Stimulated activated CD4-positive, alpha-beta T cell treated with anti-CD3 and anti-CD28 coated beads, Interleukin-1b, Interleukin-23, amount 100 ng/mL, for 48 hours (primary cell): Measurements from ENCODE around the gene GMEB2.
A peak's percentile ranks its signal among the peaks of the same experiment; 100 is the strongest.
"Not testable (repeated sequence)": the region's sequence is repeated elsewhere in the genome, so short reads cannot be mapped to it uniquely, and the experiment has no call there.

Source experiments
- DNase-seq: peaks from one replicate; pipeline ENCODE4 v3.0.0-alpha.2; 2020

GMEB2 gene

DNA sequence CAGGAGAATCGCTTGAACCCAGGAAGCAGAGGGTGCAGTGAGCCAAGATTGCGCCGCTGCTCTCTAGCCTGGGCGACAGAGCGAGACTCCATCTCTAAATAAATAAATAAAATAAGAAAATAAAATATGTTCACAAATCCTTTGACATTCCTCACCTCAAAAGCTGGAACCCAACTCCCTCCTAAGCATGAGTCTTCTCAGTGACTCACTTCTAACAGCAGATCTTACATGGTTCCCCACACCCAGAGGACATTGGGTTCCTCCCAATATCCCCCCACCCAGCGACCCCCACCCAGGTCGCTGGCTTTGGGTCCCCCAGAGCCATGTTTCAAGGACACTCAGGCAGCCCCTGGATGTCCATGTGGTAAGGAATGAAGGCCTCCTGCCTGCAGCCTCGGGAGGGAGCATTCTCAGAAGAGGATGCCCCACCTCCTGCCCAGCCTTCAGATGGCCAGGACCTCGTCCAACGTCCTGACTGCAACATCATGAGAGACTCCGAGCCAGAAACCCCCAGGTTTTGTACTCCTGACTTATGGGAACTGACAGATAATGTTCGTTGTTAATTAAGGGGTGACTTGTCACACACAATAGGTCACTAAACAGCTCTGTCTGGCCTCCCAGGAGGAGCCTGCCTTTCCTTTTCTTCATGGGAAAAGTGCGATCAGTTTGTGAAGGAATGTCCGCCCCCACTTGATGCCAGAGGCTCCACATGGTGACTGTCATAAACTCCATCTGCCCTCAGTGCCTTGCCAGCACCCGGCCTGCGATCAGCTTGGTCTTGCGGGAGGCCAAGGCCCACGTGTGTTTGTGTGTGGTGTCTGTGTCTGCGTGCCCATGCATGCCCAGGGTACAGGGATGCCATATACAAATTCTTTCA lies 10.1 kb upstream of the GMEB2 start:
- DNase-seq = no peak

DNA sequence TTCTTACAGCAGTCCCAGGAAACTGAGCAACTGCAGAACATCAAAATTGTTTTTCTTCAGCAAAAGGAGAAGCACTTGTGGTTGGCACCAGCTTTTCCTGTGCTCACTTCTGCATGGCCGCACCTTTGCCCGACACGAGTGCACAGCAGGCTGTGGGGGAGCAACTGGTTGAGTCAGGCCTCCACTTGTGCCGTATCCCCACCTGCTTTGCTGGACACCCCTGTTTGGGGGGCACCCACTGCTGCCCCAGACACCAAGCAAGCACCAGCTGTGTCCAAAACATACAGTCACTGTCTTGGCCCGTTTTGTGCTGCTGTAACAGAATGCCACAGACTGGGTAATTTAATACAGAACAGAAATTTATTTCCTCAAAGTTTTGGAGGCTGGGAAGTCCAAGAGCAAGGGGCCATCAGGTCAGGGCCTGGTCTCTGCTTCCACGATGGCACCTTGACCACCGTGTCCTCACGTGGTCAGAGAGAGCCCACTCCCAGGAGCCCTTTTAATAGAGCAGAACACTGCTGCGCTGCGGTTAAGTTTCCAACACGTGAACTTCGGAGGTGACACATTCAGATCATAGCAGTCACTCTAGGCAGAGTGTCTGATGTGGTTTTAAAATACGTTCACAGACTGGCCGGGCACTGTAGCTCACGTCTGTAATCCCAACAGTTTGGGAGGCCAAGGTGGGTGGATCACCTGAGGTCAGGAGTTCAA lies 8.7 kb upstream of the GMEB2 start:
- peak; percentile 83 for DNase-seq

- DNase-seq = no peak
These were observed 6.8 kb upstream of the GMEB2 start for GRCh38 chr20:63633732-63634131.

GRCh38 chr20:63631426-63631825 lies 4.5 kb upstream of the GMEB2 start:
- DNase-seq = not testable (repeated sequence)

DNA sequence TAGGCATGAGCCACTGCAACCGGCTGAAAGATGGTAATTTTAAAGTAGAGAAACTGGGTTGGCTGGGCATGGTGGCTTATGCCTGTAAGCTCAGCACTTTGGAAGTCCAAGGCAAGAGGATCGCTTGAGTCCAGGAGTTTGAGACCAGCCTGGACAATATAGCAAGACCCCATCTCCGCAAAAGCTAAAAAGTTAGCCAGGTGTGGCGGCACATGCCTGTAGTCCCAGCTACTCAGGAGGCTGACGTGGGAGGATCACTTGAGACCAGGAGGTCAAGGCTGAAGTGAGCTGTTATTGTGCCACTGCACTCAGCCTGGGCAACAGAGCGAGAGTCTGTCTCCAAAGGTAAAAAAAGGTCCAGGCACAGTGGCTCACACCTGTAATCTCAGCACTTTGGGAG lies 4.1 kb upstream of the GMEB2 start:
- DNase-seq = not testable (repeated sequence)

- DNase-seq = peak; percentile 80
These were observed 1.5 kb upstream of the GMEB2 start for GRCh38 chr20:63628246-63628975.

GRCh38 chr20:63627751-63628245 lies 897 bp upstream of the GMEB2 start:
- no peak for DNase-seq

DNA sequence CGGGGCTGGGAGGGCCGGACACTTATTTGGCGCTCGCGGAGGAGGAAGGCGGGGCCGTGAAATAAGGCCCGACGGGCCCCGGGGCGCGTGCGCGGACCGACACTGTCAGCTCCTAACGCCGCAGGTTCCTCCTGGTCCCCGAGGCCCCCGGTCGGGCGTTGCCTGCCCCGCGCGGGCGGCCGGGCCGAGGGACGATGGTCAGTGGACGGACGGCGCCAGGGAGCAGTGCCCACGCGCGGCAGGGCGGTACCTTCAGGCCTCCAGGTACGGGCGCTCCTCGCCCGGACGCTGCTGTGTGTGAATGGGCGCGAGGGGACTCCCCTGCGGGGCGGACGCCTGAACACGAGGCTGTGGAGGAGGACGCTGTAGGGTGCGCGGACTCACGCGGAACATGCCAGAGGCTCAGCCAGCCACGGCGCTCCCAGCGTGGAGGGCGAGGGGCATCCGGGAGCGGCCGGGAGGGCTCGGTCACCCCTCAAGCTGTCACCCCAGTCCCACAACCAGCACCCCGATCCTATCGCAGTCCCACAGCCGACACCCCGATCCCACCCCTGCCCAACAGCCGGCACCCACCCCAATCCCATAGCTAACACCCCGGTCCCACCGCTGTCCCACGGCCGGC lies 339 bp upstream of the GMEB2 start:
- DNase-seq = peak; percentile 94

- DNase-seq = peak; percentile 33
These were observed 1.0 kb downstream of the GMEB2 start for GRCh38 chr20:63625771-63626423.

DNA sequence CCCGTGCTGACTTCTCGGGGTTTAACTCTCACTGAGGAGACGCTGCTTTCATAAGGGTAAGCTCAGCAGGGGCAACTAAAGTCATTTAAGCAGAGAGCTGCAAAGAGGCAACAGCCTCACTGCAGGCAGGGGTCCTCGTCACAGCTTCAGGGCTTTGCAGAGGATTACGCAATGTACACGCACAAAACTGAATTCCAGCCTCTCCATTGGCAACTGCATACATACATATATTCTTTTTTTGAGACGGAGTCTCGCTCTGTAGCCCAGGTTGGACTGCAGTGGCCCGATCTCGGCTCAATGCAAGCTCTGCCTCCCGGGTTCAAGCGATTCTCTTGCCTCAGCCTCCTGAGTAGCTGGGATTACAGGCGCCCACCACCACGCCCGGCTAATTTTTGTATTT lies 2.4 kb downstream of the GMEB2 start:
- DNase-seq = no peak

- DNase-seq = no peak
These were observed 4.2 kb downstream of the GMEB2 start for GRCh38 chr20:63622732-63623131.

DNA sequence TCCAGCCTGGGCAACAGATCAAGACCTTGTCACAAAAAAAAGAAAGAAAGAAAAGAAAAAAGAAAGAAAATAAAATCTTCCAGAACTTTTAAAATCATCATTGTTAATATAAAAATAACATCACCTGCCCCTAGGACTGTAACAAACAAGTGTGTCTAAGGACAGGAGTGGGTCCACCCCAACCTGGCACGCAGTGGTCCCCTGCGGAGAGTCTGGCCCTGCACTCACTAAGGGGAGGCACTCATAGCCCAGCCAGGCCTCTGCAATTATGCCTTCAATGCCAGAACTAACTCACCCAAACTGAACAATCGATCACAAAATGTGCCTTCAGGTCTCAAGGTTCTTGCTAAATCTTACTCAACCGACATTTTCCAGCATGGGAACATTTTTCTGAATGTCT lies 4.8 kb downstream of the GMEB2 start:
- DNase-seq = no peak

- DNase-seq = no peak
These were observed 5.9 kb downstream of the GMEB2 start for GRCh38 chr20:63620991-63621390.

GRCh38 chr20:63619505-63619904 lies 7.4 kb downstream of the GMEB2 start:
- DNase-seq = no peak

DNA sequence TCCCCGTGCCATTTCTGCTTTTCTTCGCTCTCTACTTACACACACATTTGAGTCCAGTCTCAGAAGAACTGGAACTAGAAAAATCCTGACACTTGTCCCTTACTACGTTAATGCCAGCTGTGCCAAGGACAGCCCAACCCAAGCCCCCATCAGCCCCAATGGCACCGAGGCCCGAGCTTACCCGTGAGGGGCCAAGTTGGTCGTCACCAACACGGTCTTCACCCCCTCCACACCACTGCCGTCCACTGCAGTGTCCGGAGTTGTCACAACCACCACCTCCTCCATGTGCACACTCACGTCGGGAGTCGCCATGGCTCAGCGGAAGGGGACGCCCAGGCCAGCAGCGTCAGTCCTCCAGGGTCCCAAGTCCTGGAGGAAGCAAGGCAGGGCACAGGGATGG lies 7.8 kb downstream of the GMEB2 start:
- no peak for DNase-seq

GRCh38 chr20:63618291-63618980 lies 8.5 kb downstream of the GMEB2 start:
- no peak for DNase-seq

DNA sequence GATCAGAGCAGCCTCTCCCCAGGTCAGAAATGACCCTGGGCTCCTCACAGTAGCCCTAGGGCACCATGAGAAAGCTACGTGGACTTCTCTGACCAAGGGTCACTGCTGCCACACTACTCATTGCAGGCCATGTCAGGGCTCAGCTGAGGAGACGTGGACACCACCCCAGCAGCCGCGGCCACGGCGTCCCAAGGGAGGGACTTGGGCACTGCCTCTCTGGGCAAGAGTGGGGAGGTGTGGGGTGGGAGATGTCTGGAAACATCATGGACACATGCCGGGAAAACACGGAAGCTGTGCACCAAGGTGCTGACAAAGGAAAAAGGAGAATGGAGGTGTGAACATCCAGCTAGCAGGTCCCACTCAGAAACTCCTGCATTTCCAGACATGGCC lies 9.0 kb downstream of the GMEB2 start:
- no peak for DNase-seq

- no peak for DNase-seq
These were observed 9.6 kb downstream of the GMEB2 start for GRCh38 chr20:63617092-63617875.

DNA sequence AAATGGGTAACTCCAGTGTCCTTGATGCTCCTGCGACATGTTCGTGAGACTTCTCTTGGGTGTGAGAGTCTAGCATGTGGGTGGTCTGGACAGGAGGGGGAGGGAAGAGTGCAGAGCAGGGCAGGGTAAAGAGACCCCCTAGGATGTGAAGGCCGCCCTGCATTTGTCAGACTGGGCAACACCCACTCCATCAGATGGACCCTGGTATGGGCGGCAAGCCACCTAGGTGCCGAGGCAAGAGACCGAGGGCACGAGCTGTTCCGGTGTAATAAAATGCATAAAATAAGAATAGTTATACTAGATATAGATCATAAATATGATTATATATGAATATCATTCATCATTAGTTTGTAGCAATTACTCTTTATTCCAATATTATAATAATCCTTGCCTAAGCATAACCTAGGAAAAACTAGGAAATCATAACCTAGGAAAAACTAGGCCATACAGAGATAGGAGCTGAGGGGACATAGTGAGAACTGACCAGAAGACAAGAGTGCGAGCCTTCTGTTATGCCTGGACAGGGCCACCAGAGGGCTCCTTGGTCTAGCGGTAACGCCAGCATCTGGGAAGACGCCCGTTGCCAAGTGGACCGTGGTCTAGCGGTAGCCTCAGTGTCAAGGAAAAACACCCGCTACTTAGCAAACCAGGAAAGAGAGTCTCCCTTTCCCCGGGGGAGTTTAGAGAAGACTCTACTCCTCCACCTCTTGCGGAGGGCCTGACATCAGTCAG lies 12.9 kb downstream of the GMEB2 start:
- DNase-seq = not testable (repeated sequence)

DNA sequence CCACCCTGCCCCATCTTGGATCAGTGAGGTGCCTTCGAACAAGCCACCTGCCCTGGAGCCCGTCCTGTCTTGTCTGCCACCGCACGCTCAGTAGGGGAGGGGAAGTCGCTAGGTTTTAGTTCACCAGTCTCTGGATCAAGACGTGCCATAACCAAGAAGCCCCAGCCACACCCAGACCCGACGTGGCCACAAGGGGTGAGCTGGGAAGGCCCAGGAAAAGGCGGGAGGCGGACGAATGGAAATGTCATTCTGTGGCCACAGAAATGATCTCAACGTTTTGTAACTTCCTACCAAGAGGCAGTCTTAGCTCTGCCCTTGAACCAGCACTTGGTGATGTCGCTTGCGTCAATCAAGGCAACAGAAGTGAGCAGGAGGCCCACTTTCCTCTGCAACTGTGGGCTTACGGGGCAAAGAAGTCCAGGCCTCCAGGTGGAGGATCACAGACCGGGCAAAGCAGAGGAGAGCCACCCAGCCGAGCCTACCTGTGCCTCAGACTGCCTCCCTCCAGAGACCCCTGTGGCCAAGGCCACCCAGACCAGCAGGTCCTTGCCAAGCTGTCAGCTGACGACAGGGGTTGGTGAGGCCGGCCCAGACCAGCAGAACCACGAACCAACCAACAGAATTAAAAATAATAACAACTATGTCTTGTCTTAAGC lies 14.5 kb downstream of the GMEB2 start:
- DNase-seq = no peak
